ENCODE results near the gene SPG21.
A peak's percentile ranks its signal among the peaks of the same experiment; 100 is the strongest.

The SPG21 gene

DNA sequence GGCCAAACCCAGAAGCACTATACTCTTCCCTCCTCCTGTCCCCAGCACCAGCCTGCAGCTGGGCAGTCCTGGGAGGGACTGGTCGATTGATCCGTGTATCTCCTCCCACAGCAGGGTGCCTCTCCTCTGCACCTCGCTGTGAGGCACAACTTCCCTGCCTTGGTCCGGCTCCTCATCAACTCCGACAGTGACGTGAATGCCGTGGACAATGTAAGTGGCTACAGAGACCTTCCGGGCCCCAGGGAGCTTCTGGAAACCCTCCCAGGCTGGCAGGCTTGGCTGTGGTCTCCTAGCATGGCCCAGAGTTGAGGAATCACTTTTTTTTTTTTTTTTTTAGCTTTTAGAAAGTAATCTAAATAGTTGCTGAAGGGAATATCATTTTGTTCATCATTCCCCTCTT lies 47.4 kb downstream of the SPG21 start:
- DNase-seq = peak in 1 of 56 donors; percentile 7

DNA sequence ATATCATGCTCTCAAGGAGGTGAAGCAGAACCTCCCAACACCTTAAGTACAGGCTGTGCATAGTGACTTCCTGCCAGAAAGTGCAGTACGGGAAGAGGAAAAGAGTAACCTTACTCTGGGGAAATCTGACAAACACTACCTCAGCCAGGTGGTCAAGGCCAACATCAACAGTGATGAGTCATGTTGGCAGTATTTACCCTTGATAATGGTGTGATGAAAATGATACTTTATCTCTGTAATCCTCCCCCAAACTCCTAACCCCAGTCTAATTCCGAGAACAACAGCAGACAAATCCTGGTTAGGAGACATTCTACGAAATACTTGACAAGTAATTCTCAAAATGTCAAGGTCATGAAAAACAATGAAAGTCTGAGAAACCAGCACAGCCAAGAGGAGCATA lies 51.5 kb downstream of the SPG21 start:
- no peak for DNase-seq

- no peak for DNase-seq
These were observed 55.7 kb downstream of the SPG21 start for GRCh38 chr15:64934023-64934422.

GRCh38 chr15:64931381-64931780 lies 58.3 kb downstream of the SPG21 start:
- no peak for DNase-seq

DNA sequence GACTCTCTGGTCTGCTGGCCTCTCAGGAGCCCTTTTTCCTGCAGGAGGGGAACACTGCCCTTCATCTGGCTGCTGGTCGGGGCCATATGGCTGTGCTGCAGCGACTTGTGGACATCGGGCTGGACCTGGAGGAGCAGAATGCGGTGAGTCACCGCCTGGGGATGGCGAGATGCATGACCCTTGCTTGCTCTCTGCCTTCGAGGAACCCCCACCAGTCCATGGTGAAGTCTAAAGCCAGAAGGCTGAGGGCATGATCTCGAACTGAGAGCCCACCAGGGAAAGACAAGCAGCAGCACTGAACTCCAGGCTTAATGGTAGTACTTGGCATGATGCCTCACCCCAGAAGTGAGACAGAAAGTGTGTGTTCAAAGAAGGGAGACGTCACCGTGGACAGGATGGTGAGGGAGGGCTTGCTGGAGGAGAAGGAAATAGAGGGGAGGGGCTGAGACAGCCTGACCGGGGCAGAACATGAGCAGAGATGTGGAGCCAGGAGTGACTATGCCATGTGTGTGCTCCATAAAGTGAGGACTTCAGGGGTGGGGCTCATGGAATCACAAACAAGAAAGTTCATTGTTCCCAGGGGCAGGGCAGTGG lies 58.8 kb downstream of the SPG21 start:
- no peak for DNase-seq

DNA sequence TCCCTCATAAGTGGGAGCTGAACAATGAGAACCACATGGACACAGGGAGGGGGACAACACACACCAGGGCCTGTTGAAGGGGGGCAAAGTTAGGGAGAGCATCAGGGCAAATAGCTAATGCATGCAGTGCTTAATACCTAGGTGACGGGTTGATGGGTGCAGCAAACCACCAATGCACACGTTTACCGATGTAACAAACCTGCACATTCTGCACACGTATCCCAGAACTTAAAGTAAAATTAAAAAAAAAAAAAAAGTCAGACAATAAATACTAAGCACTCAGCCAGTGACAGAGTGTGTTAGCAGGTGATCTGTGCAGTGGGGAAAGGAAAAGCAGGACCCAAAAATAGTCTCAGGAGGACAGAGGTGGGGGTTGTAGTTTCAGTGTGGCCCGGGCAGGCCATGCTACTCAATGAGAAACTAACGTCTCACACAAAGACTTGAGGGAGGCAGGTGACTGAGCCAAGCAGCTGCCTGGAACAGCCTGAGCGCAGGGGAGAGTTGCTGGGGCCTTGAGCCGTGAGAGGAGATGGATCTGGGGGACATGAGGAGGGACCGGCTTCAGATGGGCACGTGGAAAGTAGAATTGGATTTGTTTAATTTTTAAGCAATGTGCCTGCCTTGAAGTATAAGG lies 59.6 kb downstream of the SPG21 start:
- DNase-seq = no peak

- DNase-seq = no peak
These were observed 61.0 kb downstream of the SPG21 start for GRCh38 chr15:64928626-64929220.

DNA sequence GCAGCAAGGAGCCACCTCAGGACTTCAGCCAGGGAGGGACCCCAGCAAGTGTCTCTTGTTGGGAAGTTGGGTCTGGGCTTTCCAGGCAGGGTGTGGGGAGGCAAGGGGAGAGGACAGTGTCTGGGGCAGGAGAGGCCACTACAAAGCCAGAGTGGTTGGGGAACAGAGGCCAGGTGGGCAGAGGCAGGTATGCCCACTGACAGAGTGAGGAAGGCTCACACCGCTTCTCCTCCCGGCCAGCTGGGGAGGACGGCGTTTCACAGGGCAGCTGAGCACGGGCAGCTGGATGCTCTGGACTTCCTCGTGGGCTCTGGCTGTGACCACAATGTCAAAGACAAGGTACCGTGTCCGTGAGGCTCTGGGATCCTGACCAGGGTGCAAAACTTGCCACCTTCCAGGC lies 63.1 kb downstream of the SPG21 start:
- no peak for DNase-seq

- no peak for DNase-seq
These were observed 64.1 kb downstream of the SPG21 start for GRCh38 chr15:64925335-64926330.

GRCh38 chr15:64923546-64923945 lies 66.2 kb downstream of the SPG21 start:
- no peak for DNase-seq

- DNase-seq = no peak
These were observed 68.0 kb downstream of the SPG21 start for GRCh38 chr15:64921711-64922110.

DNA sequence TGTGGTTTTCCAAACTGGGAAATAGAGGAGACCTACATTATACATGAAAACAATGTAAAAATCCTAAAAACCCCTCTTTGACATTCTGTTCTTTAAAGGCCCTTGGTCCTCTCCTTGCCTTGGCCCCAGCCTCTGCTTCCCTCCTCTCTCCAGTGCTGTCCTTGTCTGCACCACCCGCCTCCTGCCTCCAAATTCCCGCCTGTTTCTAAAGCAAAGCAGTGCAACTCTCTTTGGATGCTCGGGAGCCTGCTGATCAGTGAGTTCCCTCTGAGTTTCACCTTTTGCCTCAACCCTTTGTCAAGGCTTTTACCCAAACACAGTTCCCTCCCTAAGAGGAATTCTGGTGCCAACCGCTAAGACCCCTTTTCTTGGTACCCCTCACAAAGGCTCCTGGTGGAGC lies 70.0 kb downstream of the SPG21 start:
- DNase-seq = no peak

GRCh38 chr15:64917211-64917610 lies 72.5 kb downstream of the SPG21 start:
- DNase-seq = peak in 1 of 56 donors; percentile 5

DNA sequence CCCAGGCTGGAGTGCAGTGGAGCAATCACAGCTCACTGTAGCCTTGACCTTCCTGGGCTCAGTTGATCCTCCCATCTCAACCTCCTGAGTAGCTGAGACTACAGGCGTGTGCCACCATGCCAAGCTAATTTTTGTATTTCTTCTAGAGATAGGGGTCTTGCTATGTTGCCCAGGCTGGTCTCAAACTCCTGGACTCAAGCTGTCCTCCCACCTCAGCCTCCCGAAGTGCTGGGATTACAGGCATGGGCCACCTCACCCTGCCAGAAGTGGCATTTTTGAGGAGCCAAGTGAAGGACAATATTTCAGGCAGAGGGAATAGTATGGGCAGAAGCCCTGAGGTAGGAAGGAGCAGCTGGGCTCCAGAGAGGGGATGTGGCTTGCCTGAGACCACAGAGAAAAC lies 73.3 kb downstream of the SPG21 start:
- DNase-seq = no peak

- no peak for DNase-seq
These were observed 74.0 kb downstream of the SPG21 start for GRCh38 chr15:64915518-64916227.

All from nucleus accumbens (tissue), 56 donors.